ENCODE results near the gene ZSCAN22. TPM values are rescaled to one million over a fixed set of nuclear protein-coding genes. Genes with fewer than 3 reads are reported as not detected.

ZSCAN22 gene
- polyA plus RNA-seq, 1 donor from 2014 or later, result 1.6 TPM

GRCh38 chr19:58362272-58362994, 35.6 kb downstream of the ZSCAN22 start, which contains the start of gene ZNF497:
TSS of gene ZNF497 (minus strand) at chr19:58362751. CDS start at chr19:58357635, 5,116 bp downstream.
- TF ChIP-seq SMC3 (conservative IDR thresholded peaks at IDR 0.05; ENCODE audit: poor library complexity) (peak; percentile 47), RAD21 (conservative IDR thresholded peaks at IDR 0.05) (no peak), MXI1 (conservative IDR thresholded peaks at IDR 0.05; ENCODE audit: poor library complexity, severe bottlenecking) (peak; percentile 97), REST (IDR thresholded peaks at IDR 0.05; ENCODE audit: borderline replicate concordance) (peak; percentile 69), EZH2 (IDR thresholded peaks at IDR 0.05; ENCODE audit: borderline replicate concordance, insufficient read depth, low read length, poor library complexity, severe bottlenecking) (no peak), TAF1 (IDR thresholded peaks at IDR 0.05; ENCODE audit: low read depth) (peak; percentile 68), POLR2AphosphoS5 (IDR thresholded peaks at IDR 0.05) (peak; percentile 73), EP300 (conservative IDR thresholded peaks at IDR 0.05; ENCODE audit: poor library complexity, severe bottlenecking) (peak; percentile 39)
- TF ChIP-seq, protein P1, sequence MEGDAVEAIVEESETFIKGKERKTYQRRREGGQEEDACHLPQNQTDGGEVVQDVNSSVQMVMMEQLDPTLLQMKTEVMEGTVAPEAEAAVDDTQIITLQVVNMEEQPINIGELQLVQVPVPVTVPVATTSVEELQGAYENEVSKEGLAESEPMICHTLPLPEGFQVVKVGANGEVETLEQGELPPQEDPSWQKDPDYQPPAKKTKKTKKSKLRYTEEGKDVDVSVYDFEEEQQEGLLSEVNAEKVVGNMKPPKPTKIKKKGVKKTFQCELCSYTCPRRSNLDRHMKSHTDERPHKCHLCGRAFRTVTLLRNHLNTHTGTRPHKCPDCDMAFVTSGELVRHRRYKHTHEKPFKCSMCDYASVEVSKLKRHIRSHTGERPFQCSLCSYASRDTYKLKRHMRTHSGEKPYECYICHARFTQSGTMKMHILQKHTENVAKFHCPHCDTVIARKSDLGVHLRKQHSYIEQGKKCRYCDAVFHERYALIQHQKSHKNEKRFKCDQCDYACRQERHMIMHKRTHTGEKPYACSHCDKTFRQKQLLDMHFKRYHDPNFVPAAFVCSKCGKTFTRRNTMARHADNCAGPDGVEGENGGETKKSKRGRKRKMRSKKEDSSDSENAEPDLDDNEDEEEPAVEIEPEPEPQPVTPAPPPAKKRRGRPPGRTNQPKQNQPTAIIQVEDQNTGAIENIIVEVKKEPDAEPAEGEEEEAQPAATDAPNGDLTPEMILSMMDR (IDR thresholded peaks at IDR 0.05; ENCODE audit: poor library complexity, severe bottlenecking), result no peak

DNA sequence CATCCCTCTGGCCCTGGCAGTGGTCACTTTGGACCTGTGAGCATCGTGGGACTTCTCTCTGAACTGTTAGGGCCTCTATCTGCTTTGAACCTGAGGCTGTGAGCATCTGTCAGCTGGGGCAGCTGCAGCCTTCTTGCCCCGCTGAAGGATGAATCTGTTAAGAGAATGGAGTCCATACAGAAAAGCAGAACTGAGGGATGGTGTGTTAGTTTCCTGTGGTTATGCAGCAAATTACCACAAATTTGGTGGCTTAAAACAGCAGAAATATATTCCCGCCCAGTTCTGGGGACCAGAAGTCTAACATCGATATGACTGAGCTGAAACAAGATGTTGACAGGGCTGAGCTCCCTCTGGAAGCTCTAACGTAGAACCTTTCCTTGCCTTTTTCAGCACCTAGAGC, 37.4 kb downstream of the ZSCAN22 start:
- H3K9ac ChIP-seq (ENCODE audit: low read length), result no peak overlapping the region
- no peak overlapping the region for H3K4me2 ChIP-seq (ENCODE audit: low read length)
- H3K9me3 ChIP-seq (ENCODE audit: low read length), result no peaks in the 10 kb centered on the region
- H3F3A ChIP-seq (ENCODE audit: insufficient read depth, low read length, poor library complexity, severe bottlenecking), result peaks cover 5% of the 10 kb centered on the region
- no peaks in the 10 kb centered on the region for H3K9me2 ChIP-seq (ENCODE audit: insufficient read depth, low read length)
- no peaks in the 10 kb centered on the region for H3K27me3 ChIP-seq (ENCODE audit: insufficient read depth, low read depth, low read length)
- no peaks in the 10 kb centered on the region for H3K36me3 ChIP-seq (ENCODE audit: insufficient read depth, low read length)
- no peaks in the 10 kb centered on the region for H4K20me1 ChIP-seq (ENCODE audit: insufficient read depth)
- no peak overlapping the region for H2AFZ ChIP-seq (ENCODE audit: low read depth, low read length)
- H3K79me2 ChIP-seq (replicated peaks; ENCODE audit: insufficient read depth, low read length), result no peaks in the 10 kb centered on the region
- no peak overlapping the region for H3K4me3 ChIP-seq (ENCODE audit: low read length)
- TF ChIP-seq REST (IDR thresholded peaks at IDR 0.05; ENCODE audit: borderline replicate concordance) (no peak), EZH2 (IDR thresholded peaks at IDR 0.05; ENCODE audit: borderline replicate concordance, insufficient read depth, low read length, poor library complexity, severe bottlenecking) (no peak), EP300 (conservative IDR thresholded peaks at IDR 0.05; ENCODE audit: poor library complexity, severe bottlenecking) (no peak), TAF1 (IDR thresholded peaks at IDR 0.05; ENCODE audit: low read depth) (no peak), SMC3 (conservative IDR thresholded peaks at IDR 0.05; ENCODE audit: poor library complexity) (no peak), RAD21 (conservative IDR thresholded peaks at IDR 0.05) (no peak), POLR2AphosphoS5 (IDR thresholded peaks at IDR 0.05) (no peak), MXI1 (conservative IDR thresholded peaks at IDR 0.05; ENCODE audit: poor library complexity, severe bottlenecking) (no peak)
- TF ChIP-seq, protein P1 (IDR thresholded peaks at IDR 0.05; ENCODE audit: poor library complexity, severe bottlenecking), result no peak
- H3K27ac ChIP-seq (ENCODE audit: low read length), result no peak overlapping the region

More at GRCh38 chr19:58362272-58362994, 35.6 kb downstream of the ZSCAN22 start, which contains the start of gene ZNF497:
- H3K79me2 ChIP-seq (replicated peaks; ENCODE audit: insufficient read depth, low read length), result no peaks in the 10 kb centered on the region
- H3K9me2 ChIP-seq (ENCODE audit: insufficient read depth, low read length), result no peaks in the 10 kb centered on the region
- H3K4me3 ChIP-seq (ENCODE audit: low read length), result peak within 1 kb of the TSS; percentile 96
- no peaks in the 10 kb centered on the region for H3K27me3 ChIP-seq (ENCODE audit: insufficient read depth, low read depth, low read length)
- no peaks in the 10 kb centered on the region for H3K36me3 ChIP-seq (ENCODE audit: insufficient read depth, low read length)
- peak within 1 kb of the TSS; percentile 96 for H3K9ac ChIP-seq (ENCODE audit: low read length)
- peak within 1 kb of the TSS; percentile 80 for H3K4me2 ChIP-seq (ENCODE audit: low read length)
- H4K20me1 ChIP-seq (ENCODE audit: insufficient read depth), result no peaks in the 10 kb centered on the region
- peak within 1 kb of the TSS; percentile 94 for H3K27ac ChIP-seq (ENCODE audit: low read length)
- peak within 1 kb of the TSS; percentile 78 for H2AFZ ChIP-seq (ENCODE audit: low read depth, low read length)
- no peaks in the 10 kb centered on the region for H3K9me3 ChIP-seq (ENCODE audit: low read length)
- peaks cover 5% of the 10 kb centered on the region for H3F3A ChIP-seq (ENCODE audit: insufficient read depth, low read length, poor library complexity, severe bottlenecking)

Data from neural cell (in vitro differentiated cells).